Measurements from ENCODE around the gene BTNL3.
"Not testable (repeated sequence)": the region's sequence is repeated elsewhere in the genome, so short reads cannot be mapped to it uniquely, and the experiment has no call there.

Gene BTNL3

GRCh38 chr5:181005791-181006190 is 17.1 kb downstream of the BTNL3 start:
- H3K36me3 ChIP-seq, result no peaks in the 10 kb centered on the region
- no peak overlapping the region for H3K27ac ChIP-seq
- no peak for TF ChIP-seq CTCF (IDR thresholded peaks at IDR 0.05; ENCODE audit: low read depth, low read length)
- no peaks in the 10 kb centered on the region for H3K9me3 ChIP-seq (ENCODE audit: severe bottlenecking)
- H3K4me3 ChIP-seq (ENCODE audit: low read depth, low read length), result no peak overlapping the region
- no peak for DNase-seq
- no peaks in the 10 kb centered on the region for H3K27me3 ChIP-seq (ENCODE audit: insufficient read depth, low read depth, severe bottlenecking)

GRCh38 chr5:181008136-181008535 is 19.5 kb downstream of the BTNL3 start:
- H3K36me3 ChIP-seq, result no peaks in the 10 kb centered on the region
- TF ChIP-seq CTCF (IDR thresholded peaks at IDR 0.05; ENCODE audit: low read depth, low read length), result no peak
- no peaks in the 10 kb centered on the region for H3K9me3 ChIP-seq (ENCODE audit: severe bottlenecking)
- H3K4me3 ChIP-seq (ENCODE audit: low read depth, low read length), result no peak overlapping the region
- no peaks in the 10 kb centered on the region for H3K27me3 ChIP-seq (ENCODE audit: insufficient read depth, low read depth, severe bottlenecking)
- no peak overlapping the region for H3K27ac ChIP-seq
- no peak for DNase-seq

GRCh38 chr5:181010018-181010417 is 21.4 kb downstream of the BTNL3 start:
- H3K9me3 ChIP-seq (ENCODE audit: severe bottlenecking); DNase-seq; H3K27me3 ChIP-seq (ENCODE audit: insufficient read depth, low read depth, severe bottlenecking); H3K36me3 ChIP-seq; H3K27ac ChIP-seq; H3K4me3 ChIP-seq (ENCODE audit: low read depth, low read length): not testable (repeated sequence)

- H3K27me3 ChIP-seq (ENCODE audit: insufficient read depth, low read depth, severe bottlenecking); DNase-seq; H3K9me3 ChIP-seq (ENCODE audit: severe bottlenecking); H3K36me3 ChIP-seq; H3K27ac ChIP-seq; H3K4me3 ChIP-seq (ENCODE audit: low read depth, low read length): not testable (repeated sequence)
These were observed 26.0 kb downstream of the BTNL3 start for GRCh38 chr5:181014654-181015053.

- H3K9me3 ChIP-seq (ENCODE audit: severe bottlenecking); DNase-seq; H3K36me3 ChIP-seq; H3K27me3 ChIP-seq (ENCODE audit: insufficient read depth, low read depth, severe bottlenecking); H3K27ac ChIP-seq; H3K4me3 ChIP-seq (ENCODE audit: low read depth, low read length): not testable (repeated sequence)
These were observed 28.8 kb downstream of the BTNL3 start for GRCh38 chr5:181017448-181017847.

GRCh38 chr5:181020688-181021087 is 32.0 kb downstream of the BTNL3 start:
- H3K27me3 ChIP-seq (ENCODE audit: insufficient read depth, low read depth, severe bottlenecking), result no peaks in the 10 kb centered on the region
- no peak for TF ChIP-seq CTCF (IDR thresholded peaks at IDR 0.05; ENCODE audit: low read depth, low read length)
- no peaks in the 10 kb centered on the region for H3K36me3 ChIP-seq

GRCh38 chr5:181024245-181025064 is 35.8 kb downstream of the BTNL3 start:
- TF ChIP-seq CTCF (IDR thresholded peaks at IDR 0.05; ENCODE audit: low read depth, low read length), result no peak
- DNase-seq, result no peak

More at GRCh38 chr5:181020688-181021087, 32.0 kb downstream of the BTNL3 start:
- DNase-seq, result no peak
- Histone ChIP-seq H3K27ac (no peak overlapping the region), H3K4me3 (ENCODE audit: low read depth, low read length) (no peak overlapping the region), H3K9me3 (ENCODE audit: severe bottlenecking) (no peaks in the 10 kb centered on the region)

More at GRCh38 chr5:181024245-181025064, 35.8 kb downstream of the BTNL3 start:
- no peaks in the 10 kb centered on the region for H3K36me3 ChIP-seq
- H3K27me3 ChIP-seq (ENCODE audit: insufficient read depth, low read depth, severe bottlenecking), result no peaks in the 10 kb centered on the region
- H3K4me3 ChIP-seq (ENCODE audit: low read depth, low read length), result no peak overlapping the region
- no peaks in the 10 kb centered on the region for H3K9me3 ChIP-seq (ENCODE audit: severe bottlenecking)
- H3K27ac ChIP-seq, result no peak overlapping the region
